Stimulated activated CD4-positive, alpha-beta T cell treated with anti-CD3 and anti-CD28 coated beads, Interleukin-4, amount 100 ng/mL, for 1 hour (primary cell): ENCODE data around the gene HHEX.
"Not testable (repeated sequence)": the region's sequence is repeated elsewhere in the genome, so short reads cannot be mapped to it uniquely, and the experiment has no call there.

ENCODE experiments used
- DNase-seq: peaks from one replicate; pipeline ENCODE4 v3.0.0-alpha.2; 2020

Gene HHEX

DNA sequence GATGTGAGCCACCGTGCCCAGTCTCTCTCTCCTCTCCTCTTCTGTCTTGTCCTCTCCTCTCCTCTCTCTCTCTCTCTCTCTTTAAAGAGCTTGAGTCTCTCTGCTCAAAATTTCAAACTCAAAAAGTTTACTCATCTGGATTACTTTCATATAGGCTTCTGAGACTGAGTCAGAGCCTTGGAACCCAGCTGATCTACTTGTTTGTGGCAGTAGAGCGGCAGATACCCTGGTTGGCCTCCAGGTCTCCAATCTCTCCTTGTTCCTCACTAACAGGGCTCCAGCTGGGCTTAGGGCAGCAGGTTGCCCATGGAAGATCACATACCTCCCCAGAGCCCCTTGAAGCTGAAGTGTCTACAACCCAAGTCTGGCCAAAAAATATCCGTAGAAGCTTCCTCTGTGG lies 51.0 kb downstream of the HHEX start:
- DNase-seq: no peak

DNA sequence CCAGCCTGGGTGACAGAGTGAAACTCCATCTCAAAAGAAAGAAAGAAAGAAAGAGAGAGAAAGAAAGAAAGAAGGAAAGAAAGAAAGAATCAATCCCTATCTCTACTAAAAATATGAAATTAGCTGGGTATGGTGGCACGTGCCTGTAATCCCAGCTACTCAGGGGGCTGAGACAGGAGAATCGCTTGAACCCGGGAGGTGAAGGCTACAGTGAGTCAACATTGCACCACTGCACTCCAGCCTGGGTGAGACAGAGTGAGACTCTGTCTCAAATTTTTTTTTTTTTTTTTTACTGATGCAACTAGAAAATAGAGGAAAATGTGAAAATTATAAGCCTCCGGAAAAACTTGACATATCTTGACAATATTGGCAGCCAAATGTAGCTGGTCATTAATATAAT lies 52.0 kb downstream of the HHEX start:
- not testable (repeated sequence) for DNase-seq

DNA sequence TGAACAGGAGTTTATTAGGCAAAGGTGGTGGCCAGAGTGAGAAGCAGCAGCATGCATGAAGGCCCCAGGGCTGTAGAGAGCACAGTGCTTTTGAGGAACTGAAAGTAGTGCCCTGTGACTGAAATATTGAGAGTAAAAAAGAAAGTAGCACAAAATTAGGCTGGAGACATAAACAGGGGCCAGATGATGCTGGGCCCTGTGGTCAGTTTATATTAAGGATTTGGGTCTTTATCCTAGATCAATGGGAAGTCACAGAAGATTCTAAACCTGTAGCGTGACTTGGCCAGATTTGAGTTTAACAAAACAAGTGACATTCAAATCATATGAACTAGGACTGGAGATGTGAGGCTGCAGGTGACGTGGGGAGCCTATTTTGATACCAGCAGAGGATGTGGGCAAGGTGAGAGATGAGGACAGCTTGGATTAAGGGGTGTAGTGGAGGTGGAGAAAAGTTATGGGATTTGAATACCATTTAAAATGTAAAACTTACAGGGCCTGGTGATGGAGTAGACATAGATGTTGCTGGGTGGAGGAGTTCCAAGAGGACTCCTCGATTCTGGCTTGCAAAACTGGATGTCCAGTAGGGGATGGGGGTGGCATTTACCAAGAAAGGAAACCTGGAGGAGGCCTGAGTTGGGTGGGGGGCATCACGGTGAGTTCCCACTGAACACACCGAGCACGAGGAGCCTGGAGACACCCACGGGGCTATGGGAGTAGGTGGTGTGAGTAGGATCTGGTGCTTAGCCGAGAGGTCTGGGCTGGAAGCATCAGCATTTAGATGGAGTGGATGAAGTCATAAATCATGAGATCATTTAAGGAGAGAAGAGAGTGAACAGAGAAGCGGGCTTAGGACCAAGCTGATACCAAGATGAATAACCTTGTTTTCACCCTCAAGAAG lies 52.8 kb downstream of the HHEX start:
- DNase-seq: no peak
